ENCODE results near the gene TBL1Y.

DNA sequence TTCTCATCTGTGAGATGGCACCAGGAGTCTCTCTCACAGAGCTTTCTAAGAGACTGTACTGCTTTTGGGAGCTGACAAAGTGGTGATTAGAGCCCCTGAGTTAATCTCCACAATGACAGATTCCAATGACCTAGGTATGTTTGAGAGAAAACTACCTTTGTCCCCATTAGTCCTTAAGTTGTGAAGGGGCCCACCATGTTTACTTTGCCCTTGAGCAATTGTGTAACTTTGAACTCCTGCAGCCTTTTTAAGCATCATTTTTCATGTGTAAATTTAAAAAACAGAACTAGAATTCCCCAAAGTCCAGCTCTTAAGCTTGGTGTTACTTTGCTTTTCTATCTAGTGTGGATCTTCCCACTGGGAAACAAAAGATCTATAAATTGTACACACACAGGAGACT, 2.9 kb downstream of the TBL1Y start:
- TF ChIP-seq POLR2A (IDR thresholded peaks at IDR 0.05) (no peak), POLR2AphosphoS5 (IDR thresholded peaks at IDR 0.05) (no peak)
- TF ChIP-seq, protein P1, sequence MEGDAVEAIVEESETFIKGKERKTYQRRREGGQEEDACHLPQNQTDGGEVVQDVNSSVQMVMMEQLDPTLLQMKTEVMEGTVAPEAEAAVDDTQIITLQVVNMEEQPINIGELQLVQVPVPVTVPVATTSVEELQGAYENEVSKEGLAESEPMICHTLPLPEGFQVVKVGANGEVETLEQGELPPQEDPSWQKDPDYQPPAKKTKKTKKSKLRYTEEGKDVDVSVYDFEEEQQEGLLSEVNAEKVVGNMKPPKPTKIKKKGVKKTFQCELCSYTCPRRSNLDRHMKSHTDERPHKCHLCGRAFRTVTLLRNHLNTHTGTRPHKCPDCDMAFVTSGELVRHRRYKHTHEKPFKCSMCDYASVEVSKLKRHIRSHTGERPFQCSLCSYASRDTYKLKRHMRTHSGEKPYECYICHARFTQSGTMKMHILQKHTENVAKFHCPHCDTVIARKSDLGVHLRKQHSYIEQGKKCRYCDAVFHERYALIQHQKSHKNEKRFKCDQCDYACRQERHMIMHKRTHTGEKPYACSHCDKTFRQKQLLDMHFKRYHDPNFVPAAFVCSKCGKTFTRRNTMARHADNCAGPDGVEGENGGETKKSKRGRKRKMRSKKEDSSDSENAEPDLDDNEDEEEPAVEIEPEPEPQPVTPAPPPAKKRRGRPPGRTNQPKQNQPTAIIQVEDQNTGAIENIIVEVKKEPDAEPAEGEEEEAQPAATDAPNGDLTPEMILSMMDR (IDR thresholded peaks at IDR 0.05): no peak
